H9 (cell line): ENCODE results near the gene NPR1. TPM values are rescaled to one million over a fixed set of nuclear protein-coding genes. Genes with fewer than 3 reads are reported as not detected.

Source experiments
- DNase-seq: peaks from one replicate; pipeline ENCODE4 v3.0.0-alpha.2; 2017
- H2AFZ ChIP-seq: one replicate; pipeline ENCODE4 v1.6.1; 2013; ENCODE audit warnings: mild to moderate bottlenecking, low read length, control low read depth, moderate library complexity
- H2AK5ac ChIP-seq: 2 replicates; pipeline ENCODE4 v1.6.1; 2013; ENCODE audit warnings: low read length, control low read depth, mixed read lengths; ENCODE audit not compliant: insufficient read length
- H2BK120ac ChIP-seq: one replicate; pipeline ENCODE4 v1.6.1; 2013; ENCODE audit warnings: low read depth, mild to moderate bottlenecking, low read length, control low read depth, inconsistent platforms; ENCODE audit not compliant: poor library complexity, severe bottlenecking
- H2BK12ac ChIP-seq: 2 replicates; pipeline ENCODE4 v1.6.1; 2013; ENCODE audit warnings: low read length, control low read depth, mixed read lengths, low read depth; ENCODE audit not compliant: insufficient read length
- H2BK15ac ChIP-seq: 2 replicates; pipeline ENCODE4 v1.6.1; 2013; ENCODE audit warnings: low read depth, low read length, control low read depth
- H2BK20ac ChIP-seq: one replicate; pipeline ENCODE4 v1.6.1; 2013; ENCODE audit warnings: low read depth, mild to moderate bottlenecking, low read length, control low read depth, inconsistent platforms; ENCODE audit not compliant: poor library complexity, severe bottlenecking
- H2BK5ac ChIP-seq: 2 replicates; pipeline ENCODE4 v1.6.1; 2013; ENCODE audit warnings: low read length, control low read depth, mixed read lengths; ENCODE audit not compliant: insufficient read length
- H3K14ac ChIP-seq: 2 replicates; pipeline ENCODE4 v1.6.1; 2013; ENCODE audit warnings: low read length, control low read depth; ENCODE audit not compliant: insufficient read depth
- H3K18ac ChIP-seq: 2 replicates; pipeline ENCODE4 v1.6.1; 2013; ENCODE audit warnings: low read depth, mild to moderate bottlenecking, mixed read lengths, low read length, control low read depth; ENCODE audit not compliant: insufficient read length
- H3K23ac ChIP-seq: 2 replicates; pipeline ENCODE4 v1.6.1; 2013; ENCODE audit warnings: low read length, control low read depth, mixed read lengths, low read depth; ENCODE audit not compliant: insufficient read length
- H3K23me2 ChIP-seq: 2 replicates; pipeline ENCODE4 v1.6.1; 2013; ENCODE audit warnings: low read depth, mild to moderate bottlenecking, mixed read lengths, low read length, control low read depth; ENCODE audit not compliant: insufficient read length, poor library complexity, severe bottlenecking
- H3K27ac ChIP-seq: 2 replicates; pipeline ENCODE4 v1.5.1; 2013; ENCODE audit warnings: low read length, control low read depth, mixed read lengths, low read depth; ENCODE audit not compliant: insufficient read length
- H3K27me3 ChIP-seq: 2 replicates; pipeline ENCODE4 v1.6.1; 2013; ENCODE audit warnings: low read length, control low read depth, inconsistent platforms; ENCODE audit not compliant: insufficient read depth
- H3K4ac ChIP-seq: 2 replicates; pipeline ENCODE4 v1.6.1; 2013; ENCODE audit warnings: low read depth, mild to moderate bottlenecking, control low read depth, inconsistent platforms, low read length, moderate library complexity
- H3K4me1 ChIP-seq: 2 replicates; pipeline ENCODE4 v1.6.1; 2013; ENCODE audit warnings: low read length, control low read depth, inconsistent platforms; ENCODE audit not compliant: insufficient read depth
- H3K4me2 ChIP-seq: 2 replicates; pipeline ENCODE4 v1.6.1; 2013; ENCODE audit warnings: low read length, control low read depth, mixed read lengths; ENCODE audit not compliant: insufficient read length, insufficient read depth
- H3K56ac ChIP-seq: 2 replicates; pipeline ENCODE4 v1.6.1; 2013; ENCODE audit warnings: low read depth, mild to moderate bottlenecking, mixed read lengths, low read length, control low read depth; ENCODE audit not compliant: insufficient read length
- H3K79me1 ChIP-seq: 2 replicates; pipeline ENCODE4 v1.6.1; 2013; ENCODE audit warnings: low read depth, mild to moderate bottlenecking, moderate library complexity, low read length, control low read depth, inconsistent platforms; ENCODE audit not compliant: insufficient read depth, poor library complexity, severe bottlenecking
- H3K79me2 ChIP-seq: 2 replicates; pipeline ENCODE4 v1.6.1; 2013; ENCODE audit warnings: low read length, control low read depth, inconsistent platforms; ENCODE audit not compliant: insufficient read depth
- H3K9ac ChIP-seq: 2 replicates; pipeline ENCODE4 v1.6.1; 2013; ENCODE audit warnings: low read length, control low read depth, mixed read lengths; ENCODE audit not compliant: insufficient read length; ENCODE audit errors: extremely low read depth
- H3K9me3 ChIP-seq: one replicate; pipeline ENCODE4 v1.6.1; 2013; ENCODE audit warnings: low read depth, low read length, inconsistent platforms; ENCODE audit not compliant: control insufficient read depth
- H3T11ph ChIP-seq: one replicate; pipeline ENCODE4 v1.6.1; 2013; ENCODE audit warnings: mild to moderate bottlenecking, low read length, control low read depth, inconsistent platforms
- H4K20me1 ChIP-seq: one replicate; pipeline ENCODE4 v1.6.1; 2013; ENCODE audit not compliant: control insufficient read depth, insufficient read length, insufficient read depth
- H4K5ac ChIP-seq: 2 replicates; pipeline ENCODE4 v1.6.1; 2013; ENCODE audit warnings: low read depth, mild to moderate bottlenecking, mixed read lengths, low read length, control low read depth; ENCODE audit not compliant: insufficient read length
- H4K8ac ChIP-seq: replicated peaks from 2 replicates; pipeline ENCODE4 v1.6.1; 2013; ENCODE audit warnings: low read length, control low read depth, mixed read lengths, low read depth; ENCODE audit not compliant: insufficient read length
- H4K91ac ChIP-seq: 2 replicates; pipeline ENCODE4 v1.6.1; 2013; ENCODE audit warnings: low read depth, mild to moderate bottlenecking, moderate library complexity, mixed read lengths, low read length, control low read depth; ENCODE audit not compliant: insufficient read length
- H3K27ac Mint-ChIP-seq, 3 experiments: 2 replicates in 2 of 3; 3 replicates in 1 of 3; pipeline ENCODE4 v1.8.0; 2020 to 2021; ENCODE audit warnings: mixed read lengths in 3 of 3, mild to moderate bottlenecking in 1 of 3, moderate library complexity in 1 of 3
- H3K27me3 Mint-ChIP-seq: 2 replicates; pipeline ENCODE4 v1.8.0; 2021; ENCODE audit warnings: low read depth, mild to moderate bottlenecking, moderate library complexity, mixed read lengths
- H3K36me3 Mint-ChIP-seq, 3 experiments: 2 replicates in 2 of 3; 3 replicates in 1 of 3; pipeline ENCODE4 v1.8.0; 2020 to 2021; ENCODE audit warnings: low read depth in 3 of 3, mixed read lengths in 3 of 3; ENCODE audit not compliant: insufficient read depth in 1 of 3
- H3K4me1 Mint-ChIP-seq, 2 experiments: 2 replicates each; pipeline ENCODE4 v1.8.0; 2020; ENCODE audit warnings: mixed read lengths in 2 of 2
- H3K4me3 Mint-ChIP-seq, 2 experiments: 2 replicates in 1 of 2; 3 replicates in 1 of 2; pipeline ENCODE4 v1.8.0; 2020 to 2021; ENCODE audit warnings: mild to moderate bottlenecking in 2 of 2, mixed read lengths in 2 of 2, moderate library complexity in 1 of 2
- H3K9me3 Mint-ChIP-seq, 2 experiments: 2 replicates in 1 of 2; 3 replicates in 1 of 2; pipeline ENCODE4 v1.8.0; 2020; ENCODE audit warnings: mild to moderate bottlenecking in 2 of 2, mixed read lengths in 2 of 2, moderate library complexity in 1 of 2
- WGBS: extraction: QIAGEN DNeasy Blood & Tissue Kit; methylation state at CpG from one replicate; pipeline ENCODE4 v1.1.7; 2013; ENCODE audit warnings: missing lambda C conversion rate, low lambda C conversion rate, mixed read lengths; ENCODE audit not compliant: insufficient read length; ENCODE audit errors: extremely low coverage; 5-methylcytosine and 5-hydroxymethylcytosine counted together
- total RNA-seq: library from RNA; stranded (reverse); gene quantifications from 2 replicates; pipeline ENCODE4 v1.2.1, GENCODE V29; 2021
- TF ChIP-seq, protein P1 (sequence below): fragments of 200-600 bp; sonication (generic); conservative IDR thresholded peaks from 3 replicates; pipeline ENCODE4 v1.8.0; 2021; ENCODE audit warnings: antibody characterized with exemption, mild to moderate bottlenecking

NPR1 gene
- total RNA-seq, 1 experiment from 2014 or later = 8.6 TPM

DNA sequence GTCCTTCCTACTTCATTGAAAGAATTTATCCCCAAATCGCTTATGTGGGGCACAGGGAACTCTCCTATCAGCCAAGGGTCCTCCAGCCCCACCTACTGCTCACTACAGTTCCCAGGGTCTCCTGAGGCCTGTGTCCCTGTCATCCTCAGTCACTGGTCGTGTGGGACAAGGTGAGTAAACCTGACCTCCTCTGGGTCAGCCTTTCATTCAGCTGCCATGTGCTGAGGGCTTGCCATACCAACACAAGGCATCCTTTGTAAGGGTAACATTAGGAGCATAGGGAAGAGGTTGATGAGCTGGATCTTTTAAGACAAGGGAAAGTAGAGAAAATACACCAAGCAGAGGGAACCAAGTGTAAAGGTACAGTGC lies 31.2 kb upstream of the NPR1 start:
- no peaks in the 10 kb centered on the region for H3K79me2 ChIP-seq
- no peak overlapping the region for H3K9ac ChIP-seq
- H3K4me2 ChIP-seq = no peak overlapping the region
- no peak overlapping the region for H2BK120ac ChIP-seq
- H3K27me3 ChIP-seq = no peaks in the 10 kb centered on the region
- no peaks in the 10 kb centered on the region for H3K9me3 ChIP-seq
- no peak overlapping the region for H2BK15ac ChIP-seq
- Mint-ChIP-seq H3K27me3 (peaks cover 4% of the 10 kb centered on the region; the same call in 1 of the 2 replicates), H3K36me3 (peaks cover 22 to 45% (median 43%) of the 10 kb centered on the region in 3 experiments; a peak in 6 of 7 replicates), H3K27ac (peak overlapping the region; percentile 32 to 90 (median 75); a peak in 6 of 7 replicates), H3K9me3 (no peaks in the 10 kb centered on the region), H3K4me1 (peaks cover 6% of the 10 kb centered on the region in 2 experiments), H3K4me3 (peak overlapping the region in 1 of 2 experiments; percentile 47; a peak in 1 of 5 replicates)
- H3K23me2 ChIP-seq = no peaks in the 10 kb centered on the region
- no peak overlapping the region for H3K18ac ChIP-seq
- H3T11ph ChIP-seq = no peak overlapping the region
- WGBS = no CpG with 5 or more reads among the region's 2 CpGs
- H4K20me1 ChIP-seq = no peaks in the 10 kb centered on the region
- H3K4me1 ChIP-seq = no peaks in the 10 kb centered on the region
- no peak overlapping the region for H4K8ac ChIP-seq
- H2BK12ac ChIP-seq = no peak overlapping the region
- TF ChIP-seq, protein P1, sequence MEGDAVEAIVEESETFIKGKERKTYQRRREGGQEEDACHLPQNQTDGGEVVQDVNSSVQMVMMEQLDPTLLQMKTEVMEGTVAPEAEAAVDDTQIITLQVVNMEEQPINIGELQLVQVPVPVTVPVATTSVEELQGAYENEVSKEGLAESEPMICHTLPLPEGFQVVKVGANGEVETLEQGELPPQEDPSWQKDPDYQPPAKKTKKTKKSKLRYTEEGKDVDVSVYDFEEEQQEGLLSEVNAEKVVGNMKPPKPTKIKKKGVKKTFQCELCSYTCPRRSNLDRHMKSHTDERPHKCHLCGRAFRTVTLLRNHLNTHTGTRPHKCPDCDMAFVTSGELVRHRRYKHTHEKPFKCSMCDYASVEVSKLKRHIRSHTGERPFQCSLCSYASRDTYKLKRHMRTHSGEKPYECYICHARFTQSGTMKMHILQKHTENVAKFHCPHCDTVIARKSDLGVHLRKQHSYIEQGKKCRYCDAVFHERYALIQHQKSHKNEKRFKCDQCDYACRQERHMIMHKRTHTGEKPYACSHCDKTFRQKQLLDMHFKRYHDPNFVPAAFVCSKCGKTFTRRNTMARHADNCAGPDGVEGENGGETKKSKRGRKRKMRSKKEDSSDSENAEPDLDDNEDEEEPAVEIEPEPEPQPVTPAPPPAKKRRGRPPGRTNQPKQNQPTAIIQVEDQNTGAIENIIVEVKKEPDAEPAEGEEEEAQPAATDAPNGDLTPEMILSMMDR = 0 out of 3 replicates have a peak, but pooled peaks have one; percentile 13
- no peak overlapping the region for H2AFZ ChIP-seq
- DNase-seq = peak; percentile 58
- no peak overlapping the region for H2BK5ac ChIP-seq
- H3K4ac ChIP-seq = no peak overlapping the region
- H4K5ac ChIP-seq = no peak overlapping the region
- no peak overlapping the region for H2BK20ac ChIP-seq
- H3K27ac ChIP-seq = no peak overlapping the region
- H3K79me1 ChIP-seq = no peaks in the 10 kb centered on the region
- H3K14ac ChIP-seq = no peak overlapping the region
- H3K56ac ChIP-seq = no peak overlapping the region
- no peak overlapping the region for H2AK5ac ChIP-seq
- no peak overlapping the region for H4K91ac ChIP-seq
- no peak overlapping the region for H3K23ac ChIP-seq
